ENCODE results near the gene CHID1.

Gene CHID1
- total RNA-seq = 33.6 to 36.4 reads per million in 2 experiments

DNA sequence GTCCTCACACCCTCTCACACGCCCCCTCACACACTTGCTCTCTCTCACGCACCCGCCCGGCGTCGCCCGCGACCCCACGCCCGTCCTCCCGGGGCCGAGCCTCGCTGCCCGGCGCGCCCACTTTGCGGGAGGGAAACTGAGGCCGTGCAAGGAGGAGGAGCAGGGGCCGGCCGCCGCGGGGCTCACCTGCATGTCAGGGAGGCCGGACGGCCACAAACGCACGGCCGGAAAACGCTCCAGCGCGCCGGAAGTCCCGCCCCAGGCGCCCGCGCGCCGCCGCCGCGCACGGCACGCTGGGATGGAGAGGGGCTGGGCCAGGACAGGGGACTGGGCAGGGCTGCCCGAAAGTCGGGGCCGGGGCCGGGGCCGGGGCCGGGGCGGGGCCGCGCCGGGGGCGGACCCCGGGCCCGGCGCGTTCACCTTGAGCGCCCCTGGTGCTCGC is at the start of gene CHID1:
Gene CHID1, minus strand, starts transcription at position 222 of the 442 bp plus-strand sequence. CDS start 5,994 bp downstream, outside the sequence.
- peak; percentile 64 for DNase-seq (ENCODE audit: low read depth)

DNA sequence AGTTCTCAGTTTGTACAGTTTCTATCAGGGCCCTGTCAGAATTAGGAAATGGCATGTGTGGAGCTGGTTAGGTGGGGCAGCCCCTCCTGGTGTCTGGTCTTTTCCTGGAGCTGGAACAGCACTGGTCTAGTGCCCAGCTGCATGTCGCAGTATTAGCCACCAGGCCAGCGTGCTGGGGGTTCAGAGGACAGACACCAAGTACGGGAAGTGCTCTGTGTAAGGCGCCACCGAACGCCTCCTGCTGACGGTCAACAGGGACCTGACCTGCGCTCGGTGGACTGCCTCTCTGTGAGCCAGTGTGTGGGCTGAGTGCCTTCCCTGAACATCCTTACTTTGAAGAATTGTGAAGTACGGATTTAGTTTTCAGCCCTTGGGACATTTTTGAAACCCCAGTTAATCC is 49.0 kb upstream of the CHID1 start:
- no peak for DNase-seq (ENCODE audit: low read depth)

DNA sequence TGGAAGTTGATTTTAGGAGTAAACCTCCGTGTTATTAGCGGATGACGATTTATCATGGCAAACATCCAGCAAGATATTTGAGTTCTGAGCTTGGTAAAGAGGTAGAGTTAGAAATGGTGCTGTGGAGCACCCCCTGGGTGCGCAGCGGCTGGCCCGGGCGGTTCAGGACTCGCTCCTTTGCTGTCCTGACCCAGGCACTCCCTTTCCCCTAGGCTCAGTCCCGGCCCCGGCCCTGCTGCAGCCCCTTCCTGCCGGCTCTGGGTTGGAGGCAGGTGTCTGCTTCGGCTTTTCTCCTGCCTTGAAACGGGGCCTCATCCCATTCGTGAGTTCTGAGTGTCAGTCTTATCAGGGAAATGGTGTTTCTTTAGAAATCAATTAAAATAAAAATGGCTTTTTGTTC is 48.4 kb upstream of the CHID1 start:
- DNase-seq (ENCODE audit: low read depth) = no peak

DNA sequence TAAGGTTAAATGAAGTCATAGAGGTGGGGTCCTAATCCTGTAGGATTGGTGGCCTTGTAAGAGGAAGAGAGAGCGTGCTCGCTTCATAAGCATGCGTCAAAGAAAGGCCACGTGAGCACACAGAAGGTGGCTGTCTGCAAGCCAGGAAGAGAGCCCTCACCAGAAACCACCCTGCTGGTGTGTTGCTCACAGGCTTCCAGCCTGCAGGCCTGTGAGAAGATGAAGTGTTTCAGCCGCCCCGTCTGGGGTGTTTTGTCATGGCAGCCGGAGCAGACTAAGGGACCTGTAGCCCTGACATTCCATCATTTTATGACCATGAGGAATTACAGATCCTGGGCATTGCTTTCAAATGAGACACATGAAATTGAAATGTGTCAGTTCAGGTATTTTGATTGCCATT is 47.5 kb upstream of the CHID1 start:
- no peak for DNase-seq (ENCODE audit: low read depth)

DNA sequence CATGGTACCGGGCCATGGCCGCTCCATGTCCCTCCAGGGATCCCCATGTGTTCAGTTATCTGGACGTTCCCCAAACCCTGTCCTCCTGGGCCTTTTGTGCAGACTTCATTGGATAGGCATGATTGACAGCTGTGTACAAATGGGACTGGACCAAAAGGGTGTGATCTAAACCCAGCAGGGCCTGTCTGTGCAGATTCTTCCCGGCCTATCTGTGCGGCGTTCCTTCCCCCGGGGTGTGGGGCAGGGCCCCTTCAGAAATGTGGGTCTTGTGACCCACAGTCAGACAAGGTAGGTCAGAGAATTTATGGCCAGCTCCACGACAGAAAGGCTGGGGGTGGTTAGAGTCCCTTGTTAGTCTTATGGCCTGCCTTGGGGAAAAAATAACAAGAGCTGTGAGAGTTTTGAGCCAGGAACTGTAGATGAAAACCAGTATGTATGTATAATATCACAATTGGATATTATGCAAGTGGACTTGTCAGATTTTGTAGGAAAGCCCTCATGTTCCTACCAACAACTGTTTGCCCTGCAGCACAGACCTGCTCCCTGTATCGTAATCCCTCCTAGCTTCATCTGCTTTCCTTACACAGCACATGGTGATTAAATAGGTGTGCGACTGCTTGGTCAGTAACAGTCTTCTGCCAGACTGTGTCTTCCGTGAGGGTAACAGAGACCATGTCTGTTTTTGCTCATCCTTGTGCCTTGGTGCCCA is 46.8 kb upstream of the CHID1 start:
- DNase-seq (ENCODE audit: low read depth) = no peak

DNA sequence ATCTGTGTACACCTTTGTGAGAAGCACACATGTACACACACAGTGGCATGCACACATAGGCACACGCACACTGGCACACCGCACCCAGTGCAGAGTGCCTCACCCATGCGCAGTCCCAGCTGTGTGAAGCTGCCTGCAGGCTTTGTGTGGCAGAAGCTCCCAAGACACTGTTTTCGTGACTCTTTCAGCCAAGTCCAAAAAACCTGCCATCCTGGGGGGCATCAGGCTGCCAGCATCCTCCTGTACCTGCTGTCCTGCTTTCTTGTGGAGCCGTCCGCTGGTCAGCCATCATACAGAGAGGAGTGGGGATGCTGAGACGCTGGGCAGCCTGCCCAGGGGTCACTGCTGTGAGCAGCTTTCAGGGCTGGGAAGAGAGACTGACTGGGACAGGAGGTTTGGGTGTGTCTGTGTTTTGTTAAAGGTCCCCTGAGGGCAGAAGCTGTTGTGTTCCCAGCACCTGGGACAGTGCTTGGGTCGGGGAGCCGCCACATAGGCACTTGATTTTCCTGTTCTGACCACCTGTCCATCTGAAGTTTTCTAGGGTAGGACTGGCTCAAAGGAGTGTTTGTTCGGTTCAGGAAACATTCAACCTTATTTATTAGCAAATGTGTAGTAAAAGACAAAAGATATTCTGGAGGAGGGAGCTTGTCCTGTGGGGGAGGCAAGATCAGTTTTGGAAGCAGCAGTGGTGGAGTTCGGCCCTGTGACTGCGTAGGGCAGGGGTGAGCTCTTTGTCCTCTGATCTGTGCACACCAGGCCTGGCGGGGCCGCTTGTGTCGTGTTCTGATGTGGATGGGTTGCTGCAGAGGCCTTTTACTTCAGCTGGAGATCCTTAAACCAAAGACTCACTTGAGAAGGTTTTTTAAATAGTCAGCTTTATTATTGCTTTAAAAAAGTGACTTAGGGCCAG is 44.8 kb upstream of the CHID1 start:
- DNase-seq (ENCODE audit: low read depth) = no peak

DNA sequence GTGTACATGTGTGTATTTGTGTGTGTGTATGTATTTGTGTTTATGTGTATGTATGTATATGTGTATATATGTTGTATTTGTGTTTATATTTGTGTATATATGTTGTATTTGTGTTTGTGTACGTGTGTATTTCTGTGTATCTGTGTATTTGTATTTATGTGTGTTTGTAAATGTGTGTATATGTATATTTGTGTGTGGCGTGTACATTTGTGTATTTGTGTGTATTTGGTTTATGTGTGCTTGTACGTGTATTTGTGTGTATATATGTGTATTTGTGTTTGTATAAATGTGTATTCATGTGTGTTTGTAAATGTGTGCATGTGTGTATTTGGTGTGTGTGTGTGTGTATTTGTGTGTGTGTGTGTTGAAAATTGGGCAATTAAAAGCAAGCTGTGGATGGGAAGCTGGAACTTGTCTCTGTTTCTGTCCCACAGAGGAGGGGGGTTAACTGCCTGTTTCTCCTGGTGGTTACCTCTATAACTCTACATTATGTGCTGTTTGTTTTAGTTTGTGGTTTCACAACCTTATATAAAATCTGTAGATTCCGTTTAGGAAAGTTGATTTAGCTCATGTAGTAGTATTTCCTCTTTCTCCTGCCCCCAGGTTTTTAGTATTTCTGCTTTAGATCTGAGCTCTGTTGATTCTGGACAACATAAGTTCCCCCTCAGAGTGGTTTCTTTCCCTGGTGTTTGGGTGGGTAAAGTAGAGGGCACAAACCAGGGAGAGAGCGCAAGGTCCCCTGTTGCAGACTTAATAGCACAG is 44.0 kb upstream of the CHID1 start:
- DNase-seq (ENCODE audit: low read depth) = no peak

DNA sequence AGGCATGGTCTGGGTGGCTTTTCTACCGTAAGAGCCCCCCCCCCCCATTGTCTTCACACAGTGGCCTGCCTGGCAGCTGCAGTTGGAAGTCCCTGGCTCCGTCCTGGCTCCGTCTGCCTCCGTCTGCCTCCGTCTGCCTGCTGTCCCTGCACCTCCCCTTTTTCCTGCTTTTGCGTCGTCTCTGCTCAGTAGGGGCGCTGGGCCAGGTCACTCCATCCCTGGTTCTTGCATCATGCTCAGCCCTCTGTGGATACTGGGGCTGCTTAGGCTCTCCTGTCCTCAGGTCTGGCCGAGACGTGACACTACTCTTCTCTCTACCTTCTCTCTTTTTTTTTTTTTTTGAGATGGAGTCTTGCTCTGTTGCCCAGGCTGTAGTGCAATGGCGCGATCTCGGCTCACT is 42.9 kb upstream of the CHID1 start:
- DNase-seq (ENCODE audit: low read depth) = no peak

DNA sequence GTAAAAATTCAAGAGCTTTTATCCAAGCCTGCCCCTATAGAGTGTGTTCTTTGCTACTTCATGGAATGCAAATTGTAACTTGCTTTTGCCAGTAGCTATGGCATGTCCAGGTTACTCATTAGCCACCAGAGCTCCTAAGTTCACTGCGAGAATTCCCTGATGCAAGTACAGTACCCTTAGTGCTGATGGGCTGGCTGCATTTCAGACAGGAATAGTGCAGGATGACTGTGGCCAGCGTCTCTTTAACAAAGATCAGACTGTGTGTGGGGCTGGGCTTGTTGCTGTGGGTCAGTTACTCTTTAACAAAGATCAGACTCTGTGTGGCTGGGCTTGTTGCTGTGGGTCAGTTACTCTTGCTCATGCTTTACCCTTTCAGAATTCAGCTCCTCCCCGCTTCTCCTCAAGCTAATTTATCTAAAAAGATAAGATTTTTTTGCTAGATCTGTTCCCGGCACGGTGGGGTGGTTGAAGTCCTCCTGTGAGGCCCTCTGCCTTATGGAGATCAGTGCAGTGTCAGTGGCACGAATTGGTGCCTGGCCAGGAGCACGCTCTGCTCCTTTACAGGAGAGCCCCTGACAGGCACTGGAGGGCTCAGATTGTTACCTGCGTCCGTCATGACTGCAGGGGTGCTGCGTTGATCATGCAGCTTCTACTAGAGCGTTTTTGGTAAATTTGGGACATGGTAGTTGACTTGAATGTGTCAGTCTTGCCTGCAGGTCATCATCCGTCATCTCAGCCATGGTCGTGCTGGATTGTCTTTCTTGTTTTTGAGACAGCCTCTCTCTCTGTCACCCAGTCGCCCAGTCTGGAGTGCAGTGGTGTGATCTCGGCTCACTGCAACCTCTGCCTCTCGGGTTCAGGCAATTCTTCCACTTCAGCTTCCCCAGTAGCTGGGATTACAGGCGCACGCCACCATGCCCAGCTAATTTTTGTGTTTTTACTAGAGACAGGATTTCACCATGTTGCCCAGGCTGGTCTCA is 42.1 kb upstream of the CHID1 start:
- DNase-seq (ENCODE audit: low read depth) = no peak

DNA sequence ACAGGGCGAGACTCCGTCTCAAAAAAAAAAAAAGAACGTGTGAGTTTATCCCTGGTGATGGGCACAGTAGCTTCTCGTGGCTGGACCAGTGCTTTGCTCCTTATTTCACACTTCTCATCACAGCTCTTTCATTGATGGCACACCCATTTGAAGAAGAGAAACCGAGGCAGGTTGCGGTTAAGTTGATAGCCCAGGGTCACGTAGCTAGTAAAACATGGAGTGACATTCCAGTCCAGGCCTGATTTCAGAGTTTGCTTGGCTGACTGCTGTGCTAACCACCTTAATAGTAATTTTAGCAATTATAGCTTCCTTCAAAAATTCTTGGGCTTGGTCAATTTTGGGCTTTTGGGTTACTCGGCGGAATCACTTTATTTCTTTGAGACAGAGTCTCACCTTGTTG is 40.9 kb upstream of the CHID1 start:
- no peak for DNase-seq (ENCODE audit: low read depth)

DNA sequence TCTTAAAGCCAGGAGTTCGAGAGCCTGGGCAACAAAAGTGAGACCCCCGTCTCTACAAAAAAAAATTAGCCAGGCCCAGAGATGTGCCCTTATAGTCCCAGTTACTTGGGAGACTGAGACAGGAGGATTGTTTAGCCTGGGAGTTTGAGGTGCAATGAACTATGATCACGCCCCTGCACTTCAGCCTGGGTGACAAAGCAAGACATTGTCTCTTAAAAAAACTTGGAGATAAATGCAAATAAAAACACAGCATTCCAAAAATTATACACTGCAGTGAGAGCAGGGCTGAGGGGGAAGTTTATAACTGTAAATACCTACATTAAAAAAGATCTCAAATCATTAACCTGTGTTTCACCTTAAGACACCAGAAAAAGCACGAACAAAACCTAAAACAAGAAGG is 37.1 kb upstream of the CHID1 start:
- DNase-seq (ENCODE audit: low read depth) = no peak

DNA sequence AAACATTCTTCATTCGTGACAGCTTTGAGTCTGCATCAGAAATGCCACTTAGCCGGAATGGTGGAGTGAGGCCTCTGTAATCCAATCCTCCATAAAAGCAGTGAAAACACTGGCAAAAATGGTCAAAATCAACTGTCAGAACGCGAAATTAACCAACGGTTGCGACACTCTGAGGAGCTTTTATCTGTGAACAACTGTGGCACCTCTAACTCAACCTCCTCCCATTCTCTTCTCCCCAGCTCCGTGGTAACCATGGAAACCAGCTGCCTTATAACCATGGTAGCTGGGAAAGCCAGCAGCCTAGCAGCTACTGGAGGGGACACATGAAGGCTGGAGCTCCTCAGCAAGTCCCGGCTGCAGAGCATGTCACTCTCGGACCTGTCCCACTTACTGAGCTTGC is 35.4 kb upstream of the CHID1 start:
- DNase-seq (ENCODE audit: low read depth) = no peak

DNA sequence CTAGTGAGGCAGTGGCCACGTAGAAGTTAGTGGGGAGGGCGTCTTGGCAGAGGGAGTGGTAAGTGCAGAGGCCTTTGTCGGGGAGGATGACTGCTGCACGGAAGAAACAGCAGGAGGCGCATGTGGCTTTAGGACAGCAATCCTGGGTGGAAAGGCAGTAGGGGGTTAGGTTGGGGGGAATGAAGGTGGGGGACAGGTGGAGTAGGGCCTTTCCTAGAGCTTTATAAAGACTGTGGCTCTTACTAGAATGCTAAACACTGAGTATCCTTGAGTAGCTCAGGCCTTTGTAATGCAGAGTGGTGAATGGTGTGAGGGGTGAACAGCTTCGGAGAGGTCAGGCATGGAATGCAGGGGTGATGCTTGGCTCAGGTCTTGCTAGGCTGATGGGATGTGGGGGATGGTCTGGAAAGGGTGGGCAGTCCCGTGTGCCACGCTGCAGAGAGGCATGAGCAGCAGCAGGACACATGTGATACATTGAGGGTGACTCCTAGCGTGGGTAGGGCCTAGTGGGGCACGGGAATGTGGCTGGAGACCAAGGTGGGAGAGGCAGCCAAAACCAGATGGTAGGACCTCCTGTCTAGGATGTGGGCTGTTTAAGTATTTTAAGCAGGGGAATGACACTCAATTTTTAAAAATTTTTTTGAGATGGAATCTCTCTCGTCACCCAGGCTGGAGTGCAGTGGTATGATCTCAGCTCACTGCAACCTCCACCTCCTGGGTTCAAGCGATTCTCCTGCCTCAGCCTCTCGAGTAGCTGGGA is 34.3 kb upstream of the CHID1 start:
- DNase-seq (ENCODE audit: low read depth) = no peak

DNA sequence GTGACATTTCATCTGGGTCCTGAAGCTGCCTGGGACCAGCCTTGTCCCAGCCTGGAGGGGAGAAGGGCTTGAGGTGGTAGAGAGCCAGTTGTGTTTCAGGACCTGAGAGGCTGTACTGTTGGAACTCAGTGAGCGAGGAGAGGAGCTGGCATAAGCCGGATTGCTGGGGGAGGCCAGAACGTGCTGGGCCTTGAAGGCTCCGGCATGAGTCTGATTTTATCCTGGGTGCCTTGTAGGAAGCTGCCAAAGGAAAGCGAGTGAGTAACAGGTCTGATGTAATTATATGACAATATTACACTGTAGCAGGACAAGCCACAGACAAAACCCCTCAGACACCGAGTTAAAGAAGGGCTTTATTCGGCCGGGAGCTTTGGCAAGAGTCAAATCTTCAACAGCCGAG is 32.2 kb upstream of the CHID1 start:
- no peak for DNase-seq (ENCODE audit: low read depth)

DNA sequence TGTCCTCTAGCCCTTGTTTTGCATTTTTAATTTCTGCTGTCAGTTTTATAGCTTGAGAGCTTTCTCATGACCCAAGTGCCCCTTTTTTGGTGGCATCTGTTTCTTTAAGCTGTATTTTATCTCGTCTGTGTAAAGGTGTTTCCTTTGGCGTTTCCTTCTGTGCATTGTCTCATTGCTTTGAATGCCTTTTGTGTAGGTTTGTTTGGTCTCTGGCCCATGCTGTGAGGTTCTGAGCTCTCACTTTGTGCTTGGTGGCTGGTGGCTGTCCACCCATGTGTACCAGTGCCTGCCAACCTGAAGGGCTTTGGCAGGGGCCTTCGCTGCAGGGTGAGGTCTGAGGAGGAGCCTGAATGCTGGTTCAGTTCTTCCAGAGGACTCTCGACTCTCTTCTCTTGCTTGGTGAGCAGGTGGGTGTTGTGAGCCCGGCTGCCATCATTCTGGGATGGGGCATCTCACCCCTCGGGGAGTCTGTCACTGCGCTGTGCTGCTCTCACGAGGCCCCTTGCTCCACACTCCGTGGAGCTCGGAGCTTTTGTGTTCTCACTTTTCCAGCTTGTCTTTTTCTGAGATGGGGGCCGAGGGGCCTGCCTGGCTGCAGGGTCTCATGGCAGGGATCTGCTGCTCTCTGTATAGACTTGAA is 30.0 kb upstream of the CHID1 start:
- no peak for DNase-seq (ENCODE audit: low read depth)

DNA sequence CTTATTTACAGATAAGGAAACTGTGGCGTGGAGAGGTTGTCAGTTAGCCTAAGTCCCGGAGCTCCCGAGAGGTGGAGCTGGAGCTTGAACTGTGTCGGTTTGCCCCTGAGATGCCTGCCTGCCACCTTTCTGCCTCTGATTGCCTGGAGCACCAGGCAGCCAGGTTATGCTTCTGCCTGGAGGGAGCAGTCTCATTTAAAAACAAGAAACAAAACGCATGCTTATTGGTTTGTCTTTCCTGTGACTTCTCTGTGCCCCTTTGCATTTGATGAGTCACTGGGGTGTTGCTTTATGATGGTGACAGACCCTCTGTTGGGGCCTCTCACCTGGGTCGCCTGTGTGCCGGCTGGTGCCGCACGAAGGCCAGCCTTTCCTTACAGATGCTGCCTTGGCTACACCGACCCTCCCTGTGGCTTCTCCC is 27.2 kb upstream of the CHID1 start:
- no peak for DNase-seq (ENCODE audit: low read depth)

DNA sequence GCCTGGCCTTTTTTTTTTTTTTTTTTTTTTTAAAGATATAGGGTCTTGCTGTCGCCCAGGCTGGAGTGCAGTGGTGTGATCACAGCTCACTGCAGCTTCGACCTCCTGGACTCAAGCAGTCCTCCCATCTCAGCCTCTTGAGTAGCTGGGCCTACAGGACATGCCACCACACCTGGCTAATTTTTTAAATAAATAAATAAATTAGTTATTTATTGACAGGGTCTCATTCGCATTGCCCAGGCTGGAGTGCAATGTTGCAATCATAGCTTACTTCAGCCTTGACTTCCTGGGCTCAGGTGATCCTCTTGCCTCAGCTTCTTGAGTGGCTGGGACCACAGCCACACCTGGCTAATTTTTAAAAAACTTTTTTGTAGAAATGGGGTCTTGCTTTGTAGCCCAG is 25.6 kb upstream of the CHID1 start:
- DNase-seq (ENCODE audit: low read depth) = no peak

DNA sequence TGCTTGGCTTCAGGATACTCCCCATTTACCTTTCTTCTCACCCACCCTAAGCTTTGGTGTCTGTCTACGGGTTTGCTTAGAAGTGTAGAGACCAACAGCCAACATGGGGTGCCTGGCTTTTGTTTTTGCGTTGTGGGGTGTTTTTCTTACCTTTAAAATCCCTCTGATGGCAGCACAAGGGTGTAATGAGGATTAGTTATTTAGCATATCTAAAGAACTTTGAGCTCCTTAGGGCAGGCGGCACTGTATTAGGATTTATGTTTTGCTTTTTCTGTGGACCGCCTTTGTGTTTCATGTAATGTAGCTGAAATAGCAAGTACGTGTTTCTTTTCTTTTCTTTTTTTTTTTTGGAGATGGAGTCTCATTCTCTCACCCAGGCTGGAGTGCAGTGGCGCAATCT is 23.9 kb upstream of the CHID1 start:
- DNase-seq (ENCODE audit: low read depth) = no peak

DNA sequence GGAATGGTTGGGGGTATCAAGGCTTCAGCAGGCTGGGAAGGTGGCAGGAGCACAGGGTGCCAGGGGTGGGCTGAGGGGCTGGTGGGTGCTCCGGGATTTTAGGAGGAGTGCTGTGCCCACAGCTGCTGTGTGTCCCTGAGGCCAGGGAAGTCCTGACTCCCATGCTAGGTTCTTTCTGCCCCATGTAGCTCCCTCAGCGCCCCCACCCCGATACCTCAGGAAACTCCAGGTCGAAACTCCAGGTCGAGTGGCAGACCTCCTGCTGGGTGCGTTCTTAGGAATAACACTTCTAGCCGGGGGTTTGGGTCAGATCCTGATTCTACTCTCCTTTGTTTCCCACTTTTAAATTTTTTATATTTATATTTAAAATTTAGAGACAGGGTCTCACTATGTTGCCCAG is 23.3 kb upstream of the CHID1 start:
- DNase-seq (ENCODE audit: low read depth) = no peak

Data from T follicular helper cell (primary cell).